Memory B cell (primary cell): ENCODE results near the gene DNAH17.
"Not testable (repeated sequence)": the region's sequence is repeated elsewhere in the genome, so short reads cannot be mapped to it uniquely, and the experiment has no call there.

ENCODE experiments used
- ATAC-seq: fragments of 150-1000 bp; cut with Tn5 transposase; 2 replicates; pipeline ENCODE4 v1.10.0; 2021; ENCODE audit warnings: low read depth, mild to moderate bottlenecking, moderate library complexity
- DNase-seq, 2 donors: peaks; one replicate each; pipeline ENCODE4 v3.0.0; 2022; ENCODE audit warnings: low spot score in 2 of 2
- H3K27ac Mint-ChIP-seq: one replicate; pipeline ENCODE4 v1.8.0; 2022; ENCODE audit warnings: mild to moderate bottlenecking, moderate library complexity, mixed read lengths
- H3K27me3 Mint-ChIP-seq: one replicate; pipeline ENCODE4 v1.8.0; 2022; ENCODE audit warnings: mixed read lengths
- H3K36me3 Mint-ChIP-seq: one replicate; pipeline ENCODE4 v1.8.0; 2022; ENCODE audit warnings: mild to moderate bottlenecking, mixed read lengths
- H3K4me1 Mint-ChIP-seq: one replicate; pipeline ENCODE4 v1.8.0; 2022; ENCODE audit warnings: mixed read lengths
- H3K4me3 Mint-ChIP-seq: one replicate; pipeline ENCODE4 v1.8.0; 2022; ENCODE audit warnings: mild to moderate bottlenecking, moderate library complexity, mixed read lengths
- H3K9me3 Mint-ChIP-seq: one replicate; pipeline ENCODE4 v1.8.0; 2022; ENCODE audit warnings: mixed read lengths

The DNAH17 gene

GRCh38 chr17:78523934-78524655 lies 53.1 kb downstream of the DNAH17 start:
- Mint-ChIP-seq H3K9me3 (no peaks in the 10 kb centered on the region), H3K27ac (no peak overlapping the region), H3K4me3 (no peak overlapping the region), H3K36me3 (no peaks in the 10 kb centered on the region), H3K27me3 (peaks cover 2% of the 10 kb centered on the region), H3K4me1 (no peaks in the 10 kb centered on the region)
- DNase-seq (no peak), ATAC-seq (no peak)

- H3K9me3 Mint-ChIP-seq = no peaks in the 10 kb centered on the region
Measured at GRCh38 chr17:78522031-78522809, 55.0 kb downstream of the DNAH17 start.

GRCh38 chr17:78517421-78517820 lies 59.8 kb downstream of the DNAH17 start:
- no peak overlapping the region for H3K27ac Mint-ChIP-seq
- DNase-seq (no peak), ATAC-seq (no peak)
- H3K36me3 Mint-ChIP-seq = no peaks in the 10 kb centered on the region
- H3K4me1 Mint-ChIP-seq = no peaks in the 10 kb centered on the region
- H3K9me3 Mint-ChIP-seq = no peaks in the 10 kb centered on the region
- no peak overlapping the region for H3K4me3 Mint-ChIP-seq
- H3K27me3 Mint-ChIP-seq = peaks cover 3% of the 10 kb centered on the region

More at GRCh38 chr17:78522031-78522809, 55.0 kb downstream of the DNAH17 start:
- DNase-seq (no peak), ATAC-seq (no peak)
- no peaks in the 10 kb centered on the region for H3K36me3 Mint-ChIP-seq
- no peak overlapping the region for H3K27ac Mint-ChIP-seq
- H3K4me3 Mint-ChIP-seq = no peak overlapping the region
- peaks cover 2% of the 10 kb centered on the region for H3K27me3 Mint-ChIP-seq
- no peaks in the 10 kb centered on the region for H3K4me1 Mint-ChIP-seq

GRCh38 chr17:78515480-78515879 lies 61.7 kb downstream of the DNAH17 start:
- H3K27me3 Mint-ChIP-seq = peaks cover 3% of the 10 kb centered on the region
- ATAC-seq (no peak), DNase-seq (no peak)
- no peak overlapping the region for H3K4me3 Mint-ChIP-seq
- H3K36me3 Mint-ChIP-seq = no peaks in the 10 kb centered on the region
- H3K27ac Mint-ChIP-seq = no peak overlapping the region
- H3K9me3 Mint-ChIP-seq = no peaks in the 10 kb centered on the region
- H3K4me1 Mint-ChIP-seq = no peaks in the 10 kb centered on the region

GRCh38 chr17:78514521-78514920 lies 62.7 kb downstream of the DNAH17 start:
- Mint-ChIP-seq H3K4me3 (no peak overlapping the region), H3K27ac (no peak overlapping the region), H3K4me1 (no peaks in the 10 kb centered on the region), H3K9me3 (no peaks in the 10 kb centered on the region), H3K27me3 (peaks cover 3% of the 10 kb centered on the region), H3K36me3 (no peaks in the 10 kb centered on the region)
- DNase-seq (no peak), ATAC-seq (no peak)

GRCh38 chr17:78512976-78513375 lies 64.2 kb downstream of the DNAH17 start:
- DNase-seq (no peak), ATAC-seq (no peak)
- no peaks in the 10 kb centered on the region for H3K9me3 Mint-ChIP-seq
- H3K4me1 Mint-ChIP-seq = no peaks in the 10 kb centered on the region
- no peak overlapping the region for H3K27ac Mint-ChIP-seq
- H3K36me3 Mint-ChIP-seq = no peaks in the 10 kb centered on the region
- peaks cover 7% of the 10 kb centered on the region for H3K27me3 Mint-ChIP-seq
- no peak overlapping the region for H3K4me3 Mint-ChIP-seq

- no peak overlapping the region for H3K4me3 Mint-ChIP-seq
- H3K36me3 Mint-ChIP-seq = no peaks in the 10 kb centered on the region
- no peaks in the 10 kb centered on the region for H3K9me3 Mint-ChIP-seq
- no peaks in the 10 kb centered on the region for H3K4me1 Mint-ChIP-seq
- peaks cover 9% of the 10 kb centered on the region for H3K27me3 Mint-ChIP-seq
- H3K27ac Mint-ChIP-seq = no peak overlapping the region
- DNase-seq (no peak), ATAC-seq (no peak)
Measured at GRCh38 chr17:78510141-78511075, 66.8 kb downstream of the DNAH17 start.

GRCh38 chr17:78507526-78507925 lies 69.7 kb downstream of the DNAH17 start:
- Mint-ChIP-seq H3K27me3 (peaks cover 9% of the 10 kb centered on the region), H3K36me3 (no peaks in the 10 kb centered on the region), H3K27ac (no peak overlapping the region), H3K9me3 (no peaks in the 10 kb centered on the region), H3K4me3 (no peak overlapping the region), H3K4me1 (no peaks in the 10 kb centered on the region)
- ATAC-seq (no peak), DNase-seq (no peak)

GRCh38 chr17:78506454-78507309 lies 70.5 kb downstream of the DNAH17 start:
- Mint-ChIP-seq H3K9me3 (no peaks in the 10 kb centered on the region), H3K4me3 (no peak overlapping the region), H3K27me3 (peaks cover 9% of the 10 kb centered on the region), H3K27ac (no peak overlapping the region), H3K36me3 (no peaks in the 10 kb centered on the region), H3K4me1 (no peaks in the 10 kb centered on the region)
- no peak for DNase-seq
- no peak for ATAC-seq

GRCh38 chr17:78504156-78504925 lies 72.9 kb downstream of the DNAH17 start:
- Mint-ChIP-seq H3K27ac (no peak overlapping the region), H3K4me3 (no peak overlapping the region), H3K4me1 (no peaks in the 10 kb centered on the region), H3K27me3 (peaks cover 11% of the 10 kb centered on the region), H3K36me3 (no peaks in the 10 kb centered on the region), H3K9me3 (no peaks in the 10 kb centered on the region)
- ATAC-seq (no peak), DNase-seq (no peak)

GRCh38 chr17:78503388-78503787 lies 73.8 kb downstream of the DNAH17 start:
- not testable (repeated sequence) for H3K36me3 Mint-ChIP-seq, H3K4me1 Mint-ChIP-seq, ATAC-seq, H3K4me3 Mint-ChIP-seq, H3K27ac Mint-ChIP-seq, DNase-seq, H3K9me3 Mint-ChIP-seq
- peaks cover 12% of the 10 kb centered on the region for H3K27me3 Mint-ChIP-seq

GRCh38 chr17:78502611-78503148 lies 74.5 kb downstream of the DNAH17 start:
- no peak overlapping the region for H3K4me3 Mint-ChIP-seq
- H3K27ac Mint-ChIP-seq = no peak overlapping the region
- H3K9me3 Mint-ChIP-seq = no peaks in the 10 kb centered on the region
- ATAC-seq = no peak
- no peak for DNase-seq
- peaks cover 8% of the 10 kb centered on the region for H3K27me3 Mint-ChIP-seq
- no peaks in the 10 kb centered on the region for H3K4me1 Mint-ChIP-seq
- H3K36me3 Mint-ChIP-seq = no peaks in the 10 kb centered on the region
